GM19468 (cell line): ENCODE results near the gene MRPL43.

Source experiments
- ATAC-seq: cut with Tn5 transposase; IDR thresholded peaks from one replicate; pipeline ENCODE4 v1.9.1; 2021; ENCODE audit warnings: mild to moderate bottlenecking, moderate library complexity, moderate number of reproducible peaks; ENCODE audit not compliant: unreplicated experiment; ENCODE audit errors: extremely low read depth

MRPL43 gene

DNA sequence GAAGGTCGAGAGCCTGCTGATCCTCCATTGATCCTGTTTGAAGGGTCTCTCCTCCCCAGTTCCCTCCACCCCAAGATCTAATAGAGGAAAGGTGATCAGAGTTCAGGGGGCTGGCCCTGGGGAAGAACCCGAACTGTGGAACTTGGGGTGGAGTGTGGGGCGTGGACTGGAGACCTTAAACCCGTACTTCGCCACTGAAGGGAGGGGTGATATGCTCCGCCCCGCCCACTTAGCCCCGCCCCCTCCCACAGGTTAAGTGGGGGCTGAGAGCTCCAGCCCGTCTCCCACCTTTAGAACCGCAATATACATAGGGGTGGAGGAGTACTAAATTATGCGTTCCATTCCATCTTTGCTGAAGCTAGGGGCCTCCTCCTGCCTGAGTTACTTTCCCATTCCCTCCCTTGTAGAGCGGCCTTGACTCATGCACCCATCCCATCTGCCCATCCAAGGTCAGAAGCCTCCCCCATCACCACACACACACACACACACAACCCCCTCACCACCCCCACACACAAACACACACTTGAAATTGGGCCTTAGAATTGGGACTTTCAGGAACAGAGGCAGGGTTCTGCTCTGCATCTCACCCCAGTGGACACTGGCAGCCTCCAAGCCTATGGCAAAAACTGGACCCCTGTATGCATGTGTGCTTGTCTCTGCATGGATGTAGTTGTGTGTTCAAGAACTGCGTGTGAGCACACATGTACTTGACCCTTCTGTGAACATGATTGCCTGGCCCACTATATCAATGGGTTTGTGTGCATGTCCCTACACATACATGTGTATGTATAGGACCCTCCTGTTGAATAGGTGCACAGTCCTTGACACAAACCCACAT lies 17.0 kb downstream of the MRPL43 start:
- ATAC-seq: no peak

DNA sequence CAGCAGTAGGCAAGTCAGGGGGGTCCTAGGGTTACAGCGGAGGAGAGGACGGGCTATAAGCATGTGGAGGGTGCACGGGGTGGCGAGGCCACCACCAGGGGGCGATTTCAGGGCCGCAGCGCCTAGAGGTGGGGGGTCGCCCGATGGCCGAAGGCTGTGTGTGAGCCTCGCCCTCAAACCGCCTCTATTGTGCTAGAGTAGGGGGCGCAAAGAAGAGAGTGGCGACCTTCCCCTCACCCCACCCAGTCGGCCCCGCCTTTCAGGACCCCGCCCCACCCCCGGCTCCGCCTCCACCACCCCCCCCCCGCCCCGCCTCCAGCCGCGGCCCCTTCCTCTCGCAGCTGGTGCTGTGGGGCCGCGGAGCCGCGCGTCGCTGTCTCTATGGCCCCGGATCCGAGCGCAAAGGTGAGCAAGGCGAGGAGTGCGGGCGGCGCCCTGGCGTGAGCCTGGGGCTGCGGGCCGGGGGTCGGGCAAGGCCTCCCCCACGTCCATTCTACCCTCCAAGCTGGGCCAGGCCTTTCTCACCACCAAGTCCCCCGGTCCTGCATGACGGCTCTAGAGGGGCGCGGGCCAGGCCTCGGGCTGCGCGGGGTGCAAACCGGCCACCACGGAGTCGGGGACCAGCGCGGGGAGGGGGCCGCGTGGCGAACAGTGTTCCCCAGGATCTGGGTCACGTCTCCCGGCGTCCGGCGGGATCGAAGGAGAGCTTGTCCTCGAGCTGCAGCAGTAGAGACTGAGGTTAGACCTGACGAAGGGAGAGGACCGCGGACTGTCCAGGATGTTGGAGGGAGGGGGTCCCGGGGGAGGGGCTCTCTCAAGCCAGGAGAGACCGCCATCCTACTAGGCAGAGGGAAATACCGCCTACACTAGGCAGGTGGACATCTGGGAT lies 17.9 kb downstream of the MRPL43 start, which contains the start of gene SEMA4G:
Gene SEMA4G, plus strand, starts transcription at position 318 of the 889 bp plus-strand sequence. CDS start 3,409 bp downstream, outside the sequence.
- ATAC-seq: no peak

DNA sequence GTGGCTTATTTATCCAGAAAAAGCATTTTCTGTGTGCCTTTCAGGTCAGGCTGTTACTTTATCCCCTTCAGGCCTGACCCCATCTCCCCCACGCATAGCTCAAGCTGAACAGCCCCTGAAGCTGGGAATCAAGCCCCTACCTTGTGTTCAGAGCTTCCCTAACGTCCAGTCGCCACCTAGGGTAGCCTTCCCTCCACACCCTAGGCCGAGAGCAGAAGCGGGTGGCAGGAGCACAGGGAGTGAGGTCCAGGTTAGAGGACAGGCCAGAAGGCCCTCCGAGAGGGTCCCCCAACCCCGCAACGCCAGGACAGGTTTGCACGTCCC lies 18.5 kb downstream of the MRPL43 start:
- no peak for ATAC-seq

DNA sequence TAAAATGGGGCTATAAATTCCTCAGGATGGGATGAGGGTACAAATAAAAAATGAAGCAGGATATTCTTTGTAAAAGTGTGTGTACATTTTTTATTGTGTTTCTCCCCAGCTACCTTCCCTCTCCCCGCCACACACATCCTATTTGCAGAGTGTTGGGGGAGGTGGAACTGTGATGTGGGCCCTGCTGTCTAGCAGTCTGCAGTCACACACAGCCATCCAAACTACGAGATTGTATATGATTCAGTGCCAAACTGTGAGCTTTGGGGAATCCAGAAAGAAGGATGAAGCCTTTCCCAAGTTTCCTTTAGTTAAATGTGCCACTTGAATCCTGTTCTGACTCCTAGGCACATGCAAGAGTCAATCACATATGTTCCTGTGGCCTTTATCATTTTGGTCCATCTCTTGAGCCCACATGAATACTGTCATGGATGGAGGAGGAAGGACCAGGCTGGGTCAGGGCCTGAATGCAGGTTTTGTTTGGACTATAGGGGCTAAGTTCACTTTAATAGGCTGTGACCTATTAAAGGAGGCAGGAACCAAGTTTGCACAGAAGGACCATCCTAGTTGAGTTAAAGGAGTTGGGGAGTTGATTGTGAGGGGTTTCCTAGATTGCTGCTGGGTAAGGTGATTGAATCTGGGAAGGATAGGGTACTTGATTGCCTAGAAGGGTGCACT lies 19.1 kb downstream of the MRPL43 start:
- no peak for ATAC-seq

DNA sequence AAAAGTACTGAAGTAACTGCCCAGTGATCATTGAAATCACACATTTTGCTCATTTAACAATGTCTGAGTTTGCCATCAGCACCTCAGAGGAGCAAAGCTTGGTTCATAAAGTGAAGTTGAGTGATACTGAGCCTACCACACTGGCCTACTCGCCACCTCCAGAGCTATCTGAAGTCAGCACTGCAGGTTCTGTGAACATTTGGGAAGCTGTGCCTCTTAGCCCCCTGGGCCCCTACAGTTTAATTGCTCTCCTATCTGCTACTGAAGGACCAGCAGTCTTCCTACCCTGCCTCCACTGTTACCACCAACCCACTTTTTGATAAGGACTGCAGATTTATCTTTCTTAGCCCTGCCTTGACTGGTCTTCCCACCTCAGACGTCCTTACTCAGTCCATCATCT lies 20.0 kb downstream of the MRPL43 start:
- ATAC-seq: no peak

DNA sequence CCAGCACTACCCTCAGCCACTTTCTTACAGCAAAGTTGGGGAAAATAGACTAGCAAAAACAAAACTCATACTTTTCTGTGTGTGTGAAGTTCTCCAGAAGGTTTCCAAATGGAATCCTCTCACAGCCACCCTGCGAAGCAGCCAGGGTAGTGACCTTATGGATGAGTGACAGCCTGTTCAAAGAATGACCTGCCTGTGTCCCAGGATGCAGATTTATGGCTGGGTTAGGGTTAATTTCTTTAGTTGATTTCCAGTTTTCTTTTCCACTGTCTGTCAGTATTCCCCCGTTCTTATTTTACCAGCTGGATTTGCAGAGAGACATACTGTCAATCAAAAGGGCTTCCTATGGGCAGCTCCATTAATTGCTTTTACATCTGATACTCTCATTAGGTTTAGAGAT lies 20.4 kb downstream of the MRPL43 start:
- ATAC-seq: no peak

DNA sequence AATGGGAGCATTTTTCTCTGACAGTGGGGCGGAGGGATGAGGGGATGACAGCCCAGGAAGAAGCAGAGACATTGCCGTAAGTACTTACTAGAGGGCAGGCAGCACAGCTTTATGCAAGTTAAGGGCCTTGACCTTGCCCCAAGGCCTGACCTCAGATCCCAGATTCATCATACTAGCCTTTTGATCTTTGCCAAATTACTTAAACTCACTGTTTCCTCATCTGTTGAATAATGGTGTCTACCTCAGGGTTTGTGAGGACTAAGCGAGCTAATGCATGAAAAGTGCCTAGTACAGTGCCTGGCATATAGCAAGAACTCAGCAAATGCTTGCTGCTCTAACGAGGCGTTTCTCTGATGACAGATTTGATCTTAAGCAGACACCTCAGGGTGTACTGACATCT lies 21.5 kb downstream of the MRPL43 start:
- ATAC-seq: no peak

DNA sequence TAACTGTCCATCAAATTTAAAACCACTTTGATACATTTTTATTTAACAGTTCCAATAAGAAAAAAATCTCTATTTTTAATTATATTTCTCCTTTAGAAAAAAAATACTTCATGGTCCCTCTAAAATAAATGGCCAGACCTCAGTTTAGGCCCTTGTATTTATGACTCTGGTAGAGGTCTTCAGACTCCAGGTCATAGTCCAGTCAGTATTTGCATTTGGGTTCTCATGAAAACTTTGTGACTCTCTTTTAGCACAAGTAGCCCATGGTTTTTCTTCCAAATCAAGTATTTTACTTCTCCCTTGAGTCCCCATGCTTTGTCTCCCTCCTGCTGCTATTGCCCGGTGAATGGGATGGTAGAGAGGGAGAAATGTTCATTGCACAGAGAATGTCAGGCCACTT lies 23.5 kb downstream of the MRPL43 start:
- no peak for ATAC-seq

DNA sequence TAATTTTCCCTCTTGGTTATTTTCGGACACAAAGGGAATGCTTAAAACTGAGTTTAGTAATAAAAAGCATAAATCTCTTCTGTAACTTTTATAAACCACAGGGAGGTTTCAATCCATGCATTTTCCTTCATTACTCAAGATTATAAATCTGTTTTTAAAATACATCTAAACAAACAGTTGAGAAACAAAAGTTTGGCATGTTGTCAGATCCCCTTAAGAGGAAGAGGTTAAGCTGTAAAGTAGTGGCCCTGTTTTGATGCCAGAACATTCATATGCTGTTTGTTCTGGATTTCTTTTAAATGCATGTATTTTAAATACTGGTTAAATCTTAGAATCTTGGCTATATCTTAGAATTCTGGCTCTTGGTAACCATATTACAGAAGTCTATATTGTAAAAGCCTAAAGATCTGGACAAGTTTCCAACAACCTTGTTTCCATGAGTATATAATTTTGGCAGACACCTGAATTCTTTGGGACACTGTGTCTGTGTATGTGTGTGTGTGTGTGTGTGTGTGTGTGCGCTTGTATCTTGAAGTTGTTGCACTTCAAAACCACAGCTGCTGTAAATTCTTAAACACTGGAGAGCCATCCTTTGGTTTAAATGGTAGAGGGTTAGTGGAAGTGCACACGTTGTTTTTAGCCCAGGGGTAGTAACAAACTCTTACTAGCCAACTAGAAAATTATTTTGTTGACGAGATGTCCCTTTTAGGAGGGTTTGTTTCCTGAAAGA lies 24.8 kb downstream of the MRPL43 start:
- no peak for ATAC-seq

DNA sequence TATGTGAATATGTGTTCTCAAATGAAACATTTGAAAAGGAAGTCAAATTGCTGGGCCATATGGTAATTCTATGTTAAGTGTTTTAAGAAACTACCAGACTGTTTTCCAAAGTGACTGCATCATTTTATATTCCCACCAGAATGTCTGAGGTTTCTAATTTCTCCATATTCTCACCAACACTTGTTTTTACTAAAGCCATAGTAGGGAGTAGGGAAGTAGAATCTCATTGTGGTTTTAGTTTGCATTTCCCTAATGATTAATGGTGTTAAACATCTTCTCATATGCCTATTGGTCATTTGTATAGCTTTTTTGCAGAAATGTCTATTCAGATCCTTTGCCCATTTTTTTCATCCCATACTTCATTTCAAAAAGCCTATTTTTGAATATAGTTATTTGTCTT lies 27.0 kb downstream of the MRPL43 start:
- ATAC-seq: no peak

DNA sequence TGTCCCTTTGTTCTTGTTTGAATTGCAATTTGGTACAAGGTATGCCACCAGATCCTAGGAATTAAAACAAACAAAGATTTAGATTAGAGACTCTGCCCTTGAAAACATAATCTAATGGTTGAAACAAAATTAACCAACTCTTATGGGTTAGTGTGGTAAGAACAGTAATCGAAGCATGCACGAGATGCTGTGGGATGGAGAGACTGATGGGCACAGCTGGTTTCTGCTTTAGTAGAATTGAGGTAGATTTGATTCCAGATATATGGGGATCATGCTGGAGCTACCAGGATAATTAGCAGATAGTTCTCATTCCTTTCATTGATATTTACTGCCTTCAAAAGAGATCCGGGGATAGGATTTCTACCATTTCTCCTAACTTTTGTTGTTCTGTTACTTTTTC lies 38.4 kb downstream of the MRPL43 start:
- ATAC-seq: no peak

DNA sequence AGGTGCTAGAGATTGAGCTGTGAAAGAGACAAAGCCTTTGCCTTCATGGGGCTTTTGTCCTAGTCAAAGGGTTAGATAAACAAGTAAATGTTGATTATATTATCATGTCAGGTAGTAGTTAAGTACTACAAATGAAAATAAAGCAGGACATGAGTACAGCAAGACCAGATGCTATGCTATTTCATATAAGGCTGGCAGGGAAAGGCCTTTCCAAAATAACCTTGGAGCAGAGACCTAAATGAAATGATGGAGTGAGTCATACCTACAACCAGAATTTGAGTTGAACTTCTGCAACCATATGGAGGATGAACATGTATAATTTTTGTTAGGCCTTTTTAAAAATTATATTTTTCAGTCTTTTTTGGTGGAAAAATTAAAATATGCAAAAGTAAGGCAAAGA lies 41.5 kb downstream of the MRPL43 start:
- ATAC-seq: no peak

DNA sequence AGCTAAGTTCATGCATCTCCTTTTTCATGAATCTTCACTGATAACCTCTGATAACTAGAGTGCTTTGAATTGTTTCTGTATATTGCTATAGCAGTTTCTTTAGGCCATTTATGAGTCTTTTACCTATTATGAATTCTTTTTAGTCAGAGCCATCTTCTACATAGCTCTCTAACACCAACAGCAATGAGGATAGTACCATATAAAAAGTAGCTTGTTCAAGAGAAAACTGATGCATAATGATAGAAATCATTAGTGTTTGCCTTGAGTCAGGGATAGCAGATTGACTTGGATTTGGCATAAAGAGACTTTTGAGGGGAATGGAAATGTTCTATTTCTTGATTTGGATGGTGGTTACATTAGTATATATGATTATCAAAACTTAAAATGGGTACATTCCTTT lies 43.8 kb downstream of the MRPL43 start:
- ATAC-seq: no peak

DNA sequence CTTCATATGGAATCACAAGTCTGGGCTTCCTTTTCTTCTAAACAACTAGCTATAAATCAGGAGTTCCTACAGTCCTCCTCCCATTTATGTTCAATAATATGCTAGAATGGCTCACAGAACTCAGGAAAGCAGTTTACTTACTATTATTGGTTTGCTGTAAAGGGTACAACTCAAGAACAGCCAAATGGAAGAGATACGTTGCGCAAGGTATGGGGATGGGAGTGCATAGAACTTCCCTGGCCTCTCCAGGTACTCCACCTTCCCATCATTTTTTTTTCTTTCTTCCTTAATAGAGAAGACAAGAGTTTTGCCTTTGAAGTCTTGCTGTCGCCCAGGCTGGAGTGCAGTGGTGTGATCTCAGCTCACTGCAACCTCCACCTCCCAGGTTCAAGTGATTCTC lies 45.1 kb downstream of the MRPL43 start:
- ATAC-seq: no peak

DNA sequence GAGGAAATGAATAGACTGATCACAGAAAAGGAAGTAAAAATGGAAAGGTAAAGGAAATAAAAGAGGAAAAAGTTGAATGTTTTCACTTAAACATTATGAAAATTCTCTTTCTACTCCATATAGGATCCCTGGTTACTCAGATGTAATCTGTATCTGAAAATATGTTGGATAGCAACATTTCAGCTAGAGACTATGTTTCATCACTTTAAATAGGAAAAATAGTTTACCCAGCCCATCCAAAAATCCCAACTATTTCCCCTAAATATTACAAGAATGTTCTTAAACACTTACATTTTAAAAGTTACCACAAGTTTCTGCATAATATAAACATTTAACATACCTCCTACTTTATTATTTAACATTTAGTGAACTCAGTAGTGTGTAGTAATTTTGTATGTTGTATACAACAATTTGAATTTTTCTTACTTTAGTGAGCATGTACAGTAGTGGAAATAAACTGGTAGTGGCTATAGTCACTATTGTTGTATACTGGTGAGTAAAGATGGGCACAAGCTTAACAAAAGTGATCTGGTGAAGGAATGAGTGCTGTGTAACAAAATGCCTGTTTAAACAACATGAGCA lies 47.4 kb downstream of the MRPL43 start:
- ATAC-seq: no peak
